ENCODE measurements around the gene SRCIN1.

DNA sequence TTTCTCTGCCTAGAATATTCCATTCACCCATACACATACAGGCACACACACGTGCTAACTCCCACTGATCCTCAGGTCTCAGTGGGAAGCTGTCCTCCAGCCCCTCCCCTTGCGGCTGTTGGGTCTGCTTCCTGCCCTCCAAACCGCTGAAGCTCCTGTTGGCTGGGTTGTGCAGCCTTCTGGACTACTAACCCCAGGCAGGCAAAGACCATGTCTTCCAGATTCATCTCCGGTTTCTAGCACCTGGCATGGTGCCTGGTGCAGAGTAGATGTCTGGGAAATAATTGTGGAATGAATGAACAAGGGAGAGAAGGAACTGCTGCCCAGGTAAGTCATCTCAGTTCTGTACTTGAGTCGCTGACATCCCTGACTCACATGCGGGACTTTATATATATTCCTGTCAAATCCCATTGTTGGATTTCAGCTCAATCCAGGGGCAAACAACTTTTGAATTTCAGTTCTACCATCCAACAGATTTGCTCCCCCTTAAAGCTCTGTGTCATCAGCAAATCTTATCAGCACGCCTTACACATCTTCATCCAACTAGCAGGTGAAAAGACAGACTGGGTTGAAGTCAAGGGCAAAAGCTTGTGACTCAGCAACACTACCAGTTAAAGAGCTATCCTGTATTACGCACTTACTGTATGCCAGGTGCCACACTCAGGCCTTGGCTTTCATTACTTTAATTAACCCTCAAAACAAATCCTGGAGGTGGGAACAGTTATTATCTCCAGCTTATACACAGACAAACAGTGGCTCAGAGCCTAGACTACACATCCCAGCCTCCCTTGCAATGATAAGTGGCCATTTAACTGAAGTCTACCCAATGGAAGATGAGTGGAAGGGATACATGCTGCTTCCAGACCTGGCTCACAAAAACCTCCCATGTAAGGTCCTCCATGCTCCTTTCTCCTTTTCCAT lies 51.1 kb downstream of the SRCIN1 start:
- TF ChIP-seq FOXA1 (IDR thresholded peaks at IDR 0.05) (no peak), TAF1 (conservative IDR thresholded peaks at IDR 0.05) (no peak), RAD21 (IDR thresholded peaks at IDR 0.05) (no peak), EGR1 (IDR thresholded peaks at IDR 0.05; ENCODE audit: low read depth in 2 of 2) (no peak), FOXA2 (IDR thresholded peaks at IDR 0.05) (no peak), YY1 (IDR thresholded peaks at IDR 0.05) (no peak), GABPA (IDR thresholded peaks at IDR 0.05 in 1 of 2, conservative IDR thresholded peaks at IDR 0.05 in 1 of 2) (no peak)
- TF ChIP-seq, protein P1, sequence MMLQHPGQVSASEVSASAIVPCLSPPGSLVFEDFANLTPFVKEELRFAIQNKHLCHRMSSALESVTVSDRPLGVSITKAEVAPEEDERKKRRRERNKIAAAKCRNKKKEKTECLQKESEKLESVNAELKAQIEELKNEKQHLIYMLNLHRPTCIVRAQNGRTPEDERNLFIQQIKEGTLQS (IDR thresholded peaks at IDR 0.05) = no peak
- TF ChIP-seq, protein P2, sequence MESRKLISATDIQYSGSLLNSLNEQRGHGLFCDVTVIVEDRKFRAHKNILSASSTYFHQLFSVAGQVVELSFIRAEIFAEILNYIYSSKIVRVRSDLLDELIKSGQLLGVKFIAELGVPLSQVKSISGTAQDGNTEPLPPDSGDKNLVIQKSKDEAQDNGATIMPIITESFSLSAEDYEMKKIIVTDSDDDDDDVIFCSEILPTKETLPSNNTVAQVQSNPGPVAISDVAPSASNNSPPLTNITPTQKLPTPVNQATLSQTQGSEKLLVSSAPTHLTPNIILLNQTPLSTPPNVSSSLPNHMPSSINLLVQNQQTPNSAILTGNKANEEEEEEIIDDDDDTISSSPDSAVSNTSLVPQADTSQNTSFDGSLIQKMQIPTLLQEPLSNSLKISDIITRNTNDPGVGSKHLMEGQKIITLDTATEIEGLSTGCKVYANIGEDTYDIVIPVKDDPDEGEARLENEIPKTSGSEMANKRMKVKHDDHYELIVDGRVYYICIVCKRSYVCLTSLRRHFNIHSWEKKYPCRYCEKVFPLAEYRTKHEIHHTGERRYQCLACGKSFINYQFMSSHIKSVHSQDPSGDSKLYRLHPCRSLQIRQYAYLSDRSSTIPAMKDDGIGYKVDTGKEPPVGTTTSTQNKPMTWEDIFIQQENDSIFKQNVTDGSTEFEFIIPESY (IDR thresholded peaks at IDR 0.05) = no peak
- TF ChIP-seq, protein P3, sequence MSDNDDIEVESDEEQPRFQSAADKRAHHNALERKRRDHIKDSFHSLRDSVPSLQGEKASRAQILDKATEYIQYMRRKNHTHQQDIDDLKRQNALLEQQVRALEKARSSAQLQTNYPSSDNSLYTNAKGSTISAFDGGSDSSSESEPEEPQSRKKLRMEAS (IDR thresholded peaks at IDR 0.05) = no peak
- TF ChIP-seq, protein P4, sequence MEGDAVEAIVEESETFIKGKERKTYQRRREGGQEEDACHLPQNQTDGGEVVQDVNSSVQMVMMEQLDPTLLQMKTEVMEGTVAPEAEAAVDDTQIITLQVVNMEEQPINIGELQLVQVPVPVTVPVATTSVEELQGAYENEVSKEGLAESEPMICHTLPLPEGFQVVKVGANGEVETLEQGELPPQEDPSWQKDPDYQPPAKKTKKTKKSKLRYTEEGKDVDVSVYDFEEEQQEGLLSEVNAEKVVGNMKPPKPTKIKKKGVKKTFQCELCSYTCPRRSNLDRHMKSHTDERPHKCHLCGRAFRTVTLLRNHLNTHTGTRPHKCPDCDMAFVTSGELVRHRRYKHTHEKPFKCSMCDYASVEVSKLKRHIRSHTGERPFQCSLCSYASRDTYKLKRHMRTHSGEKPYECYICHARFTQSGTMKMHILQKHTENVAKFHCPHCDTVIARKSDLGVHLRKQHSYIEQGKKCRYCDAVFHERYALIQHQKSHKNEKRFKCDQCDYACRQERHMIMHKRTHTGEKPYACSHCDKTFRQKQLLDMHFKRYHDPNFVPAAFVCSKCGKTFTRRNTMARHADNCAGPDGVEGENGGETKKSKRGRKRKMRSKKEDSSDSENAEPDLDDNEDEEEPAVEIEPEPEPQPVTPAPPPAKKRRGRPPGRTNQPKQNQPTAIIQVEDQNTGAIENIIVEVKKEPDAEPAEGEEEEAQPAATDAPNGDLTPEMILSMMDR (IDR thresholded peaks at IDR 0.05; ENCODE audit: low read depth, low read length, missing input control) = no peak
